WTC11 (cell line): ENCODE measurements around the gene S1PR1. TPM values are rescaled to one million over a fixed set of nuclear protein-coding genes. Genes with fewer than 3 reads are reported as not detected.

Experiments used
- ATAC-seq: fragments of 200-7000 bp; cut with Tn5 transposase; 2 replicates; pipeline ENCODE4 v1.10.0; 2021; ENCODE audit warnings: mild to moderate bottlenecking, moderate library complexity
- CTCF ChIA-PET: fragments of 300-600 bp; sonication (Branson Sonifier 250); formaldehyde crosslinking; loops from one replicate; lab custom pipeline; 2021; ENCODE audit warnings: antibody characterized with exemption; lab: Charles Lee
- POLR2A ChIA-PET: fragments of 350-600 bp; sonication (Branson Sonifier 250); formaldehyde crosslinking; loops from one replicate; lab custom pipeline; 2021; ENCODE audit warnings: antibody characterized with exemption; lab: Charles Lee
- DNase-seq: peaks from one replicate; pipeline ENCODE4 v3.0.0; 2021; ENCODE audit warnings: low spot score
- H3K27ac Mint-ChIP-seq: 2 replicates; pipeline ENCODE4 v1.8.0; 2021; ENCODE audit warnings: mixed read lengths
- H3K27me3 Mint-ChIP-seq: 2 replicates; pipeline ENCODE4 v1.8.0; 2021; ENCODE audit warnings: low read depth, mild to moderate bottlenecking, moderate library complexity, mixed read lengths
- H3K36me3 Mint-ChIP-seq: 2 replicates; pipeline ENCODE4 v1.8.0; 2021; ENCODE audit warnings: mixed read lengths
- H3K4me1 Mint-ChIP-seq: 2 replicates; pipeline ENCODE4 v1.8.0; 2022; ENCODE audit warnings: mixed read lengths
- H3K4me3 Mint-ChIP-seq: 2 replicates; pipeline ENCODE4 v1.8.0; 2021; ENCODE audit warnings: mild to moderate bottlenecking, moderate library complexity, mixed read lengths
- H3K9me3 Mint-ChIP-seq: 2 replicates; pipeline ENCODE4 v1.8.0; 2021; ENCODE audit warnings: mixed read lengths
- AFF4 ChIP-seq: sonication (generic); formaldehyde crosslinking; IDR thresholded peaks from 2 replicates; pipeline ENCODE4 v1.8.1; 2023; ENCODE audit warnings: mild to moderate bottlenecking, missing genetic modification reagents, borderline replicate concordance
- ATF1 ChIP-seq: sonication (generic); formaldehyde crosslinking; IDR thresholded peaks from 2 replicates; pipeline ENCODE4 v1.8.1; 2023; ENCODE audit warnings: mild to moderate bottlenecking, moderate library complexity, missing genetic modification reagents
- CBFB ChIP-seq: sonication (generic); formaldehyde crosslinking; IDR thresholded peaks from 2 replicates; pipeline ENCODE4 v1.8.1; 2022; ENCODE audit warnings: mild to moderate bottlenecking, low read depth, missing genetic modification reagents
- ETV6 ChIP-seq: sonication (generic); formaldehyde crosslinking; IDR thresholded peaks from 2 replicates; pipeline ENCODE4 v1.8.1; 2022; ENCODE audit warnings: mild to moderate bottlenecking, missing genetic modification reagents
- FOXP1 ChIP-seq: sonication (generic); formaldehyde crosslinking; IDR thresholded peaks from 2 replicates; pipeline ENCODE4 v1.8.0; 2022; ENCODE audit warnings: missing genetic modification reagents, mild to moderate bottlenecking, moderate library complexity, borderline replicate concordance
- GTF2I ChIP-seq: fragments of 250-450 bp; sonication (Bioruptor Pico); conservative IDR thresholded peaks from 2 replicates; pipeline ENCODE4 v1.4.0; 2021; ENCODE audit warnings: mild to moderate bottlenecking
- HMGA2 ChIP-seq: fragments of 250-450 bp; sonication (Bioruptor Pico); IDR thresholded peaks from 2 replicates; pipeline ENCODE4 v1.4.0; 2021; ENCODE audit warnings: mild to moderate bottlenecking, moderate library complexity
- KAT7 ChIP-seq: sonication (generic); formaldehyde crosslinking; IDR thresholded peaks from 2 replicates; pipeline ENCODE4 v1.8.1; 2023; ENCODE audit warnings: missing genetic modification reagents, mild to moderate bottlenecking, borderline replicate concordance
- MXD4 ChIP-seq: fragments of 250-450 bp; sonication (Bioruptor Pico); IDR thresholded peaks from 2 replicates; pipeline ENCODE4 v1.8.0; 2021; ENCODE audit warnings: mild to moderate bottlenecking, moderate library complexity, borderline replicate concordance
- NFE2L1 ChIP-seq: sonication (generic); formaldehyde crosslinking; IDR thresholded peaks from 2 replicates; pipeline ENCODE4 v1.8.1; 2023; ENCODE audit warnings: missing genetic modification reagents
- PREB ChIP-seq: sonication (generic); formaldehyde crosslinking; IDR thresholded peaks from 2 replicates; pipeline ENCODE4 v1.8.1; 2022; ENCODE audit warnings: mild to moderate bottlenecking, missing genetic modification reagents, moderate library complexity, borderline replicate concordance
- SP1 ChIP-seq: sonication (generic); formaldehyde crosslinking; conservative IDR thresholded peaks from 2 replicates; pipeline ENCODE4 v1.8.1; 2022; ENCODE audit warnings: missing genetic modification reagents
- ZBTB21 ChIP-seq: sonication (generic); formaldehyde crosslinking; IDR thresholded peaks from 2 replicates; pipeline ENCODE4 v1.8.1; 2023; ENCODE audit warnings: mild to moderate bottlenecking, missing genetic modification reagents, borderline replicate concordance
- ZNF219 ChIP-seq: sonication (generic); formaldehyde crosslinking; IDR thresholded peaks from 2 replicates; pipeline ENCODE4 v1.8.0; 2023; ENCODE audit warnings: missing genetic modification reagents, mild to moderate bottlenecking, borderline replicate concordance
- ZNF317 ChIP-seq: sonication (generic); formaldehyde crosslinking; IDR thresholded peaks from 2 replicates; pipeline ENCODE4 v1.8.1; 2023; ENCODE audit warnings: low read depth, mild to moderate bottlenecking, moderate library complexity, missing genetic modification reagents, borderline replicate concordance
- ZNF396 ChIP-seq: fragments of 250-450 bp; sonication (Bioruptor Pico); IDR thresholded peaks from 2 replicates; pipeline ENCODE4 v1.8.0; 2021; ENCODE audit warnings: mild to moderate bottlenecking, moderate library complexity, borderline replicate concordance
- ZNF512 ChIP-seq: sonication (generic); formaldehyde crosslinking; IDR thresholded peaks from 2 replicates; pipeline ENCODE4 v1.8.1; 2022; ENCODE audit warnings: missing genetic modification reagents, borderline replicate concordance
- total RNA-seq: library from RNA; stranded (reverse); gene quantifications from 3 replicates; pipeline ENCODE4 v1.2.3, GENCODE V29; 2021
- TF ChIP-seq, protein P1 (sequence below): sonication (generic); formaldehyde crosslinking; IDR thresholded peaks from 2 replicates; pipeline ENCODE4 v1.8.0; 2022; ENCODE audit warnings: mild to moderate bottlenecking, missing genetic modification reagents
- TF ChIP-seq, protein P2 (sequence below): sonication (generic); formaldehyde crosslinking; IDR thresholded peaks from 2 replicates; pipeline ENCODE4 v1.8.0; 2023; ENCODE audit warnings: missing genetic modification reagents, mild to moderate bottlenecking, borderline replicate concordance

S1PR1 gene
- total RNA-seq, 1 experiment from 2014 or later: 3.2 TPM

DNA sequence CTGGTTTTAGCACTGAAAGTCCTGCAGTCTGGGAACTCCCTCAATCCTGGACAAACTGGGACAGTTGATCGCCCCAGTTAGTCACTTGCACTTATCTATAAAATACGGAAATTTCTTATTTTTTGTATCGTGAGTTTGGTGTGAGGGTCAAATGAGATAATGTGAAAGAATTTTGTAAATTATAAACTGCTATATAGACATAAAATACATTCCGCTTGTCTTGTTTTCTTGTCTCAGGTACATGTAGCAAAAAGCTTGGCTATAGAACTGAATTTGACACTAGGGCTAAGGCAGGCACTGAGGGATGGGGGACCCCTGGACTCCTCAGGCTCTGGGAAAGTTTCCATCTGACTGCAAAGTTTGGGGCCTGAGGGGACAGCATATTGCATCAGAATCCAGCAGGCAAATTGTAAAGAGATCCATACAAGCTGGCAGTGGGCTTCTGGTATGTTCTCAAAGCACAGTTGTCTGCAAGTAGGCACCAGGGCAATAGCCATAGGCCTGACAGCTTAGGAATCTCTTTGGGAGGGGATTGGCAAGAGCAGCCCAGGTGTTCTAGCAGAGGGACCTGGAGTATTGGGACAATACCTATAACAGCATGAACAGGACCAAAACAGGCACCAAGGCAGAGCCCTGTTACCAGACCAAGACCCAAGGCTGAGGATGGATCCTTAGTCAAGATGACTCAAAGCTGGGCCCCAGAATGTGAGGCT, 44.3 kb downstream of the S1PR1 start:
- ChIA-PET POLR2A (no interaction called here), CTCF (interaction anchor here (0.7 to 1.7 kb wide), 4 partner anchors 7 to 76 kb away, joined by 3 to 8 read pairs (median 6); no protein-coding TSS in a partner anchor)
- TF ChIP-seq GTF2I (CRISPR knock-in tag) (no peak), ATF1 (CRISPR knock-in tag) (no peak), NFE2L1 (CRISPR knock-in tag) (no peak), ETV6 (CRISPR knock-in tag) (no peak), PREB (CRISPR knock-in tag) (no peak), SP1 (CRISPR knock-in tag) (no peak), HMGA2 (CRISPR knock-in tag) (no peak), ZBTB21 (CRISPR knock-in tag) (no peak), ZNF317 (no peak), ZNF512 (CRISPR knock-in tag) (no peak), ZNF396 (no peak), AFF4 (CRISPR knock-in tag) (no peak), CBFB (CRISPR knock-in tag) (no peak), MXD4 (no peak), ZNF219 (CRISPR knock-in tag) (no peak), KAT7 (CRISPR knock-in tag) (no peak), FOXP1 (no peak)
- TF ChIP-seq, protein P1, sequence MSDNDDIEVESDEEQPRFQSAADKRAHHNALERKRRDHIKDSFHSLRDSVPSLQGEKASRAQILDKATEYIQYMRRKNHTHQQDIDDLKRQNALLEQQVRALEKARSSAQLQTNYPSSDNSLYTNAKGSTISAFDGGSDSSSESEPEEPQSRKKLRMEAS (CRISPR knock-in tag): no peak
- TF ChIP-seq, protein P2, sequence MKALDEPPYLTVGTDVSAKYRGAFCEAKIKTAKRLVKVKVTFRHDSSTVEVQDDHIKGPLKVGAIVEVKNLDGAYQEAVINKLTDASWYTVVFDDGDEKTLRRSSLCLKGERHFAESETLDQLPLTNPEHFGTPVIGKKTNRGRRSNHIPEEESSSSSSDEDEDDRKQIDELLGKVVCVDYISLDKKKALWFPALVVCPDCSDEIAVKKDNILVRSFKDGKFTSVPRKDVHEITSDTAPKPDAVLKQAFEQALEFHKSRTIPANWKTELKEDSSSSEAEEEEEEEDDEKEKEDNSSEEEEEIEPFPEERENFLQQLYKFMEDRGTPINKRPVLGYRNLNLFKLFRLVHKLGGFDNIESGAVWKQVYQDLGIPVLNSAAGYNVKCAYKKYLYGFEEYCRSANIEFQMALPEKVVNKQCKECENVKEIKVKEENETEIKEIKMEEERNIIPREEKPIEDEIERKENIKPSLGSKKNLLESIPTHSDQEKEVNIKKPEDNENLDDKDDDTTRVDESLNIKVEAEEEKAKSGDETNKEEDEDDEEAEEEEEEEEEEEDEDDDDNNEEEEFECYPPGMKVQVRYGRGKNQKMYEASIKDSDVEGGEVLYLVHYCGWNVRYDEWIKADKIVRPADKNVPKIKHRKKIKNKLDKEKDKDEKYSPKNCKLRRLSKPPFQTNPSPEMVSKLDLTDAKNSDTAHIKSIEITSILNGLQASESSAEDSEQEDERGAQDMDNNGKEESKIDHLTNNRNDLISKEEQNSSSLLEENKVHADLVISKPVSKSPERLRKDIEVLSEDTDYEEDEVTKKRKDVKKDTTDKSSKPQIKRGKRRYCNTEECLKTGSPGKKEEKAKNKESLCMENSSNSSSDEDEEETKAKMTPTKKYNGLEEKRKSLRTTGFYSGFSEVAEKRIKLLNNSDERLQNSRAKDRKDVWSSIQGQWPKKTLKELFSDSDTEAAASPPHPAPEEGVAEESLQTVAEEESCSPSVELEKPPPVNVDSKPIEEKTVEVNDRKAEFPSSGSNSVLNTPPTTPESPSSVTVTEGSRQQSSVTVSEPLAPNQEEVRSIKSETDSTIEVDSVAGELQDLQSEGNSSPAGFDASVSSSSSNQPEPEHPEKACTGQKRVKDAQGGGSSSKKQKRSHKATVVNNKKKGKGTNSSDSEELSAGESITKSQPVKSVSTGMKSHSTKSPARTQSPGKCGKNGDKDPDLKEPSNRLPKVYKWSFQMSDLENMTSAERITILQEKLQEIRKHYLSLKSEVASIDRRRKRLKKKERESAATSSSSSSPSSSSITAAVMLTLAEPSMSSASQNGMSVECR (CRISPR knock-in tag): no peak
- DNase-seq (no peak), ATAC-seq (no peak)
- H3K27me3 Mint-ChIP-seq: no peaks in the 10 kb centered on the region
- peaks cover 5% of the 10 kb centered on the region for H3K4me1 Mint-ChIP-seq
- no peak overlapping the region for H3K27ac Mint-ChIP-seq
- H3K36me3 Mint-ChIP-seq: no peaks in the 10 kb centered on the region
- no peak overlapping the region for H3K4me3 Mint-ChIP-seq
- H3K9me3 Mint-ChIP-seq: peaks cover 7% of the 10 kb centered on the region
